Esophagus squamous epithelium (tissue), 5 donors: ENCODE results near the gene POTEB. TPM values are rescaled to one million over a fixed set of nuclear protein-coding genes. Genes with fewer than 3 reads are reported as not detected.
"Not testable (repeated sequence)": the region's sequence is repeated elsewhere in the genome, so short reads cannot be mapped to it uniquely, and the experiment has no call there.

Source experiments
- DNase-seq: peaks from one replicate; lab custom pipeline; 2025; lab: John Stamatoyannopoulos, UW
- H3K27ac ChIP-seq, 4 donors: fragments of 200-600 bp; sonication (generic); one replicate each; pipeline ENCODE4 v1.5.1; 2016 to 2019; ENCODE audit warnings: mild to moderate bottlenecking in 1 of 4
- H3K27me3 ChIP-seq, 4 donors: fragments of 200-600 bp; sonication (generic); 1 replicate in 3 of 4; 2 replicates in 1 of 4; pipeline versions ENCODE4 v1.5.1 to v1.6.0; 2017 to 2021; ENCODE audit warnings: antibody characterized with exemption in 1 of 4
- H3K36me3 ChIP-seq, 3 donors: fragments of 200-600 bp; sonication (generic); one replicate each; pipeline ENCODE4 v1.5.1; 2016 to 2019
- H3K4me1 ChIP-seq, 3 donors: fragments of 200-600 bp; sonication (generic); one replicate each; pipeline ENCODE4 v1.5.1; 2017 to 2019
- H3K4me3 ChIP-seq, 4 donors: fragments of 200-600 bp; sonication (generic); 1 replicate in 3 of 4; 2 replicates in 1 of 4; pipeline ENCODE4 v1.5.1; 2016 to 2019; ENCODE audit warnings: mild to moderate bottlenecking in 2 of 4, moderate library complexity in 1 of 4
- H3K9me3 ChIP-seq, 3 donors: fragments of 200-600 bp; sonication (generic); one replicate each; pipeline ENCODE4 v1.5.1; 2016 to 2019
- WGBS, 2 donors: methylation state at CpG; one replicate each; pipeline ENCODE4 v1.1.5; 2018; 5-methylcytosine and 5-hydroxymethylcytosine counted together
- intact Hi-C: fragments of 100-400 bp; cut with DNase I; formaldehyde crosslinking; loops from one replicate; pipeline ENCODE4 v1.15.0; 2022
- small RNA-seq, 4 donors: library from RNA; depleted of rRNA; stranded (forward); fragments of <200 nt; gene quantifications; one replicate each; pipeline ENCODE3, GENCODE V24; 2016
- total RNA-seq, 4 donors: library from RNA; depleted of rRNA; stranded (reverse); fragments of >200 nt; gene quantifications; one replicate each; pipeline ENCODE4 v1.1.0, GENCODE V29; 2016
- donor health status: DM: yes; HTN: yes; CAD: no.

Gene POTEB
- not detected for total RNA-seq

DNA sequence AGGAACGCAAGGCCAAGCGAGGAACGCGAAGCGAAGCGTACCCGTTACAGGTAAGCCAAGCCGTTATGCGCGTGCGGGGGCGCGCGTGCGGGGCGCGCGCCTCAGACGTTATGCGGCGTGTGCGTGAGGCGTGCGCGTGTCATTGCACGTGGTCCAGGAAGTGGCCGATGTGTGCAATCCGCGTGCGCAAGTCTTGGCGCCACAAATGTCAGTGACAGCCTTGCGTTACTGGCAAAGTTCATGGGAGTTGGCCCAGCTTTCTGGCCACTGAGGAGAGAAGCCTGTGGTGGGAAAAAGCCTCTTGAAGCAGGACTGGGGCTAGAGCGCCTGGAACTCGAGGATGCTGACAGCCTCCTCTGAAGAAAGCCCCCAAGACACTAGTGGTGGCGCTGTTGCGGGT lies at the start of gene POTEB:
POTEB (minus strand) TSS at position 101 of the 400 bp plus-strand sequence. CDS start 489 bp downstream, outside the sequence.
- H3K9me3 ChIP-seq, intact Hi-C loops, H3K36me3 ChIP-seq, H3K27me3 ChIP-seq, H3K4me1 ChIP-seq, DNase-seq, H3K4me3 ChIP-seq, H3K27ac ChIP-seq: not testable (repeated sequence)
- no CpG with 5 or more reads among the region's 36 CpGs for WGBS, 2 donors

- DNase-seq, intact Hi-C loops, H3K4me3 ChIP-seq, H3K36me3 ChIP-seq, H3K27me3 ChIP-seq, H3K27ac ChIP-seq, H3K4me1 ChIP-seq, H3K9me3 ChIP-seq: not testable (repeated sequence)
- WGBS, 2 donors, result no CpG with 5 or more reads among the region's 6 CpGs
Observed at GRCh38 chr15:21890955-21891354, 13.4 kb upstream of the POTEB start.

DNA sequence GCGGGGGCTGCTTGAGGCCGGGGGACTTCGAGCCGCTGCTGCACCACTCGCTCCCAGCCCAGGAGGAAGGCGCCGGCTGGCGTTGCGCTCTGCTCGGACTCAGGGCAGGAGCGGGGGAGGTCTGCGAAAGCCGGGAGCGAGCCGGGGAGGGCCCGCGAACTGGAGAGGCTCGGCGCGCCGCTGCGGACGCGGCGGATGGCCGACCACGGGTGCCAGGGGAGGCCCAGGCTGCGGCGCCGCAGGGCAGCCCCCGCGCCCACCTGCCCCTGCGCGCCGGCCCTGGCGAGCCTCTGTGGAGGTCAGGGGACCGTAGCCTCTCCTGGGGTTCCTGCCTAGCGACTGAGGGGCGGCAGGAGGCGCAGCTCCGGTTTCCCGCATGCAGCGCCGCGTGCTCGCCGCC lies 12.0 kb upstream of the POTEB start:
- DNase-seq, H3K4me1 ChIP-seq, H3K9me3 ChIP-seq, H3K4me3 ChIP-seq, H3K27me3 ChIP-seq, H3K27ac ChIP-seq, H3K36me3 ChIP-seq, intact Hi-C loops: not testable (repeated sequence)
- no CpG with 5 or more reads among the region's 47 CpGs for WGBS, 2 donors

DNA sequence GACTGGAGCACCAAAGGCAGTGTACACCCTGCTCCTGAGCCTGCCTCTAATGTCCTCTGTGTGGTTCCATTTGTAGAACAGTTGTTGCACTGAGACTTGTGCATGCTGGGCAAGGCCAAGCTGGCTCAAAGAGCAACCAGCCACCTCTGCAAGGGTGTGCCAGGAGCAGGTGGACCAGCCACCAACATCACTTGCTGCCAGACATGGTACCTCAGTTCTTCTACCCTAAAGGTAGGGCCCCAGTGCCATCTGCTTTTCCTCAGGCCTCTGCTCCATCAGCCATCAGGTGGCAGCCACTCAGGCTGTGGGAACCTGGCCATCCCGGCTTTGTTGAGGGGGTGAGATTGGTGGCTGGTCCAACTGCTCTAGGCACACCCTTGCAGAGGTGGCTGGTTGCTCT lies 38.7 kb downstream of the POTEB start:
- H3K4me3 ChIP-seq, H3K9me3 ChIP-seq, H3K27me3 ChIP-seq, H3K4me1 ChIP-seq, H3K27ac ChIP-seq, DNase-seq, H3K36me3 ChIP-seq, intact Hi-C loops: not testable (repeated sequence)
- WGBS, 2 donors, result no CpG with 5 or more reads among the region's 1 CpG

Small RNA genes within 50 kb of the gene (small RNA-seq; reads per million reads assigned to genes)
- gene MIR3118-4, result 0 reads per million in 4 donors
- 0 reads per million in 4 donors for gene RNU6-631P

Other genes with a start within 250 kb of the POTEB start
- gene OR4M2, start 202.8 kb upstream of the POTEB start, total RNA-seq, result not detected